Measurements from ENCODE around the gene GNPTG.

DNA sequence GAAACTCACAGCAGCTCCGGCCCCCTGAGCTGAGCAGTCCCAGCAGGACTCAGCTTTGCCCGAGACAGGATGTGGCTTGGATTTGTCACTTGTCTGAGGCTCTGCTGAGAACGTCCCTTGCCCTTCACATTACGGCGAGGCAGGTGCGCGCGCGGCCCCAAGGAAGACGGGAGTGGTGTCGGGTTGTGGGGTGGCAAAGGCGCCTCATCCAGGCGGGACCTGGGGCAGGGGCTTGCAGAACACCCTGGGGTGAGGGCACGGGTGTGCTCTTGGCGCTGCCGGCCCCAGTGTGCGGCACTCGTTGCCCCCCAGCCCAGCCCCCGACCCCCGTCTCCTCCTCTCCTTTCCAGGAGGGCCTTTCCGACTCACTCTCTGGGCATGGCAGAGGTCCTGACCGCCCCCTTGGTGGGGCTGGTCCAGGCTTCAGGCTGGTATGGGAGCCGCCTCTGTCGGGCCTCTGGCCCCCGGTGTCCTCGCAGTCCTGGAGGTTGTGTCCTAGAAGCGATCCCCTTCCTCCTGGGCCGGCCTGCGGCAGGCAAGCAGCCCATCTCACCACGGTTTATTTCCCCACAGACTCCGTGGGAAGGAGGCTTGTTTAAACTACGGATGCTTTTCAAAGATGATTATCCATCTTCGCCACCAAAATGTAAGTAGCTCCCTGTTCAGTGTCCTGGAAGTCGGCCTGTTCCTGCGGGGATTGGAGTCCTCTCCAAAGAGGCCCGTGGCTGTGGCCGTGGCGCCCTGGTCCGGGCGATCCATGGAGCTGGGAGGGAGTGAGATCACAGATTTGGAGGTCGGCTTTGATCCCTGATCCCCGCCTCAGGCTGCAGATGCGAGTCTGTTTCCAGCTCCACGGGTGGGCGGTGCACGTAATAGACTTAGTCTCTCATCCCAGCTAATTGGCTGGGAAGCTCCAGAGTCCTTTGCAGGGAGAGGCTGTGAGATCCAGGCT, 36.4 kb upstream of the GNPTG start:
- TF ChIP-seq POLR2A (IDR thresholded peaks at IDR 0.05): no peak
- TF ChIP-seq, protein P1, sequence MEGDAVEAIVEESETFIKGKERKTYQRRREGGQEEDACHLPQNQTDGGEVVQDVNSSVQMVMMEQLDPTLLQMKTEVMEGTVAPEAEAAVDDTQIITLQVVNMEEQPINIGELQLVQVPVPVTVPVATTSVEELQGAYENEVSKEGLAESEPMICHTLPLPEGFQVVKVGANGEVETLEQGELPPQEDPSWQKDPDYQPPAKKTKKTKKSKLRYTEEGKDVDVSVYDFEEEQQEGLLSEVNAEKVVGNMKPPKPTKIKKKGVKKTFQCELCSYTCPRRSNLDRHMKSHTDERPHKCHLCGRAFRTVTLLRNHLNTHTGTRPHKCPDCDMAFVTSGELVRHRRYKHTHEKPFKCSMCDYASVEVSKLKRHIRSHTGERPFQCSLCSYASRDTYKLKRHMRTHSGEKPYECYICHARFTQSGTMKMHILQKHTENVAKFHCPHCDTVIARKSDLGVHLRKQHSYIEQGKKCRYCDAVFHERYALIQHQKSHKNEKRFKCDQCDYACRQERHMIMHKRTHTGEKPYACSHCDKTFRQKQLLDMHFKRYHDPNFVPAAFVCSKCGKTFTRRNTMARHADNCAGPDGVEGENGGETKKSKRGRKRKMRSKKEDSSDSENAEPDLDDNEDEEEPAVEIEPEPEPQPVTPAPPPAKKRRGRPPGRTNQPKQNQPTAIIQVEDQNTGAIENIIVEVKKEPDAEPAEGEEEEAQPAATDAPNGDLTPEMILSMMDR (IDR thresholded peaks at IDR 0.05): no peak
